ENCODE data around the gene ARL6IP5.

Gene ARL6IP5

DNA sequence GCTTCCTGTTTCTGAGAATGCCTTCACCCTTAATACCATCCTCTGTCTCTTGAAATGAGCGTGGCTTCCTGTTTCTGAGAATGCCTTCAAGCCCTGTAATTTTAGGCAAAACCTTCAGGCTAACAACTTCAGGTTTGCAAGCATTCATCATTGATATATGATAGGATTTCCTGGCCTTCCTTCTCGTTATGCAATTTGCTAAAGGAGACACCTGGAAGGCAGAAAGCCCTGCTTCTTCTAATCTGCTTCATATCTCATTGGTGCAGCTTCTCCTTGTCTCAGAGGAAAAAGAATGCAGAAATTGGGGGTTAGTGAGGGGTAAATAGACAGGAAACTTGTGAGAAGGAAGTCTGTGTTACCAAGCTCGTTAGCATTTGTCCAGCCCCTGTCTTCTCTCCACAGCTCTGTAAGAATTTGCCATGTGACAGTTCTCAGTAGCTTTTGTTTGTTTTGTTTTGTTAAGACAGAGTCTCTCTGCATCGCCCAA, 7.3 kb downstream of the ARL6IP5 start:
- TF ChIP-seq FOXM1 (IDR thresholded peaks at IDR 0.05; ENCODE audit: borderline replicate concordance) (no peak), CTBP1 (IDR thresholded peaks at IDR 0.05; ENCODE audit: borderline replicate concordance) (no peak), L3MBTL2 (conservative IDR thresholded peaks at IDR 0.05) (no peak), LEF1 (IDR thresholded peaks at IDR 0.05; ENCODE audit: borderline replicate concordance) (no peak), SP1 (IDR thresholded peaks at IDR 0.05) (no peak), NFRKB (IDR thresholded peaks at IDR 0.05) (no peak), SUZ12 (IDR thresholded peaks at IDR 0.05) (no peak), ELF4 (IDR thresholded peaks at IDR 0.05) (no peak), TARDBP (IDR thresholded peaks at IDR 0.05) (no peak), FOXK2 (IDR thresholded peaks at IDR 0.05) (no peak), FOXA1 (IDR thresholded peaks at IDR 0.05) (no peak)
- no peak for DNase-seq (ENCODE audit: extremely low spot score)
- POLR2A ChIA-PET: no interaction called here
- CTCF ChIA-PET: interaction anchor here (0.7 kb wide), 1 partner anchor 182 kb away, joined by 5 read pairs; no protein-coding TSS in a partner anchor

DNA sequence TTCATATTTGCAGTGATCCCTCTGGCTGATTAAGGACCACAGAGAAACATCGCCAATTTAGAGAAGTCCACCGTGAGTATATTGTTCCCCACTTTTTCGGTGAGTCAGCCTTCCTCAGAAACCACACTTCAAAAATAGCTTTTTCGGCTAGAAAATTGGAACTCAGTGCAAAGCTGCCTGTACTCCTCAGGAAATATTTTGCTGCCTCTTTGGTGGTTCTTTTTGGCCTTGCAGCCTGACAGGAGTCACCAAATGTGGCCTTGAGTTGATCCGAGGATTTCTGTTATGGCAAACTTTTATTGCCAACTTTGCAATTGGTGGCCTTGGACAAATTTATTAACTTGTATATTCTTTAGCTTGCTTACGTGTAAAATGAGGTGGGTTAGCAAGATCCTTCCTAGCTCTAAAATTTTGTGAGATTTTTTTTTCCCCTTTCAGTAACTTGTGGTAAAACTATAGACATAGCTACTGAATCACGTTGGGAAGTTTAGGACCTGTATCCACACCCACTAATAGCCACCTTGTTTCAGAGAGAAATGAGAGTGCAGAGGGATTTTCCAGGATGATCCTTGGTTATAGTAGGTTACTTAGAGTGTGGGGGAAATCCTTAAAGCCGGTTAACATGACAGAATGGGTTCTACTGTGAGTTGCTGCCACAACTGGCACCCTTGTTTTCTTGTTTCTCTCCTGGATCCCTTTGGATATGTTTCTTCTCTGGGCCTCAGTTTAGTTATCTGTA, 9.9 kb downstream of the ARL6IP5 start:
- ChIA-PET CTCF (no interaction called here), POLR2A (no interaction called here)
- no peak for TF ChIP-seq SUZ12 (IDR thresholded peaks at IDR 0.05)
- no peak for TF ChIP-seq L3MBTL2 (conservative IDR thresholded peaks at IDR 0.05)
- TF ChIP-seq FOXK2 (IDR thresholded peaks at IDR 0.05): no peak
- TF ChIP-seq ZNF384 (IDR thresholded peaks at IDR 0.05): no peak
- no peak for TF ChIP-seq FOXM1 (IDR thresholded peaks at IDR 0.05; ENCODE audit: borderline replicate concordance)
- no peak for TF ChIP-seq CTBP1 (IDR thresholded peaks at IDR 0.05; ENCODE audit: borderline replicate concordance)
- TF ChIP-seq HDGF (IDR thresholded peaks at IDR 0.05; ENCODE audit: borderline replicate concordance): no peak
- no peak for TF ChIP-seq FOXA1 (IDR thresholded peaks at IDR 0.05)
- no peak for TF ChIP-seq TARDBP (IDR thresholded peaks at IDR 0.05)
- TF ChIP-seq BHLHE40 (IDR thresholded peaks at IDR 0.05; ENCODE audit: borderline replicate concordance): no peak
- TF ChIP-seq, protein P1, sequence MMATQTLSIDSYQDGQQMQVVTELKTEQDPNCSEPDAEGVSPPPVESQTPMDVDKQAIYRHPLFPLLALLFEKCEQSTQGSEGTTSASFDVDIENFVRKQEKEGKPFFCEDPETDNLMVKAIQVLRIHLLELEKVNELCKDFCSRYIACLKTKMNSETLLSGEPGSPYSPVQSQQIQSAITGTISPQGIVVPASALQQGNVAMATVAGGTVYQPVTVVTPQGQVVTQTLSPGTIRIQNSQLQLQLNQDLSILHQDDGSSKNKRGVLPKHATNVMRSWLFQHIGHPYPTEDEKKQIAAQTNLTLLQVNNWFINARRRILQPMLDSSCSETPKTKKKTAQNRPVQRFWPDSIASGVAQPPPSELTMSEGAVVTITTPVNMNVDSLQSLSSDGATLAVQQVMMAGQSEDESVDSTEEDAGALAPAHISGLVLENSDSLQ (IDR thresholded peaks at IDR 0.05): no peak
- TF ChIP-seq NFRKB (IDR thresholded peaks at IDR 0.05): no peak
- TF ChIP-seq ELF4 (IDR thresholded peaks at IDR 0.05): no peak
- TF ChIP-seq SP1 (IDR thresholded peaks at IDR 0.05): no peak
- no peak for TF ChIP-seq ARNT (IDR thresholded peaks at IDR 0.05)
- TF ChIP-seq LEF1 (IDR thresholded peaks at IDR 0.05; ENCODE audit: borderline replicate concordance): no peak
- no peak for DNase-seq (ENCODE audit: extremely low spot score)

DNA sequence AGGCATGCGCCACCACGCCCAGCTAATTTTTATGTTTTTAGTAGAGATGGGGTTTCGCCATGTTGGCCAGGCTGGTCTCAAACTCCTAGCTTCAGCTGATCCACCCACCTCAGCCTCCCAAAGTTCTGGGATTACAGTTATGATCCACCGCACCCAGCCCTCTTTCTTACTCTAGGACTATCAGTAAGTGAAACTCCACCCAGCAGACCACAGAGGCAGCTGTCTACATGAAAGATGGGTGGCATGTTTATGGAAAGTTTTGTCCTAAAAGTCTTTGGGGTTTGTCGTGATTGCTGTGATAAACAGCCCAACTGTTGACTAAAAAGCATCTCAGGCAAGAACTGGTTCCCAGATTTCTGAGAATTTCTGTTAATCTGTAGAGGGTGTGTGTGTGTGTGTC, 10.9 kb downstream of the ARL6IP5 start:
- POLR2A ChIA-PET: no interaction called here
- TF ChIP-seq NFRKB (IDR thresholded peaks at IDR 0.05) (no peak), CTBP1 (IDR thresholded peaks at IDR 0.05; ENCODE audit: borderline replicate concordance) (no peak), BHLHE40 (IDR thresholded peaks at IDR 0.05; ENCODE audit: borderline replicate concordance) (no peak), ARNT (IDR thresholded peaks at IDR 0.05) (no peak), SUZ12 (IDR thresholded peaks at IDR 0.05) (no peak), FOXA1 (IDR thresholded peaks at IDR 0.05) (no peak), SP1 (IDR thresholded peaks at IDR 0.05) (no peak), HDGF (IDR thresholded peaks at IDR 0.05; ENCODE audit: borderline replicate concordance) (no peak), ELF4 (IDR thresholded peaks at IDR 0.05) (no peak), FOXK2 (IDR thresholded peaks at IDR 0.05) (no peak), TARDBP (IDR thresholded peaks at IDR 0.05) (no peak), LEF1 (IDR thresholded peaks at IDR 0.05; ENCODE audit: borderline replicate concordance) (no peak), ZNF384 (IDR thresholded peaks at IDR 0.05) (no peak), FOXM1 (IDR thresholded peaks at IDR 0.05; ENCODE audit: borderline replicate concordance) (no peak), L3MBTL2 (conservative IDR thresholded peaks at IDR 0.05) (no peak)
- TF ChIP-seq, protein P1 (IDR thresholded peaks at IDR 0.05): no peak
- CTCF ChIA-PET: no interaction called here
- DNase-seq (ENCODE audit: extremely low spot score): no peak

DNA sequence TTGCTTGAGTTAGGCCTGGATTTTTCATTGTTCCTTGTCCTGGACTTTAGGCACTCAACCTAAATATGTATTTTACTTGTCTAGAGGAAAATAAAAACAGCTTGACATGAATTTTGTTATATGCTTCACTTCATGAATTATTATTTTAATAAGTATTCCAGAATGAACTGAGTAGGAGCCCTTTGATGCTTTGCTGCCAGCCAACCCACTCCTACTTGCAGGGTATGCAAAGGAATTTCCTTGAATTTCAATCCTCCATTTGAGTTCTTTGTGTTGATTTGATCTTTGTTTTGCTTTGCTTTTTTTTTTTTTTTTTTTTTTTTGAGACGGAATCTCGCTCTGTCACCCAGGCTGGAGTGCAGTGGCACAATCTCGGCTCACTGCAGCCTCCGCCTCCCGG, 11.6 kb downstream of the ARL6IP5 start:
- no peak for DNase-seq (ENCODE audit: extremely low spot score)
- ChIA-PET CTCF (no interaction called here), POLR2A (no interaction called here)
- TF ChIP-seq CTBP1 (IDR thresholded peaks at IDR 0.05; ENCODE audit: borderline replicate concordance) (no peak), SP1 (IDR thresholded peaks at IDR 0.05) (no peak), TARDBP (IDR thresholded peaks at IDR 0.05) (no peak), FOXK2 (IDR thresholded peaks at IDR 0.05) (no peak), L3MBTL2 (conservative IDR thresholded peaks at IDR 0.05) (no peak), FOXM1 (IDR thresholded peaks at IDR 0.05; ENCODE audit: borderline replicate concordance) (no peak), SUZ12 (IDR thresholded peaks at IDR 0.05) (no peak), HDGF (IDR thresholded peaks at IDR 0.05; ENCODE audit: borderline replicate concordance) (no peak), ZNF384 (IDR thresholded peaks at IDR 0.05) (no peak), ARNT (IDR thresholded peaks at IDR 0.05) (no peak), ELF4 (IDR thresholded peaks at IDR 0.05) (no peak), NFRKB (IDR thresholded peaks at IDR 0.05) (no peak), LEF1 (IDR thresholded peaks at IDR 0.05; ENCODE audit: borderline replicate concordance) (no peak), FOXA1 (IDR thresholded peaks at IDR 0.05) (no peak), BHLHE40 (IDR thresholded peaks at IDR 0.05; ENCODE audit: borderline replicate concordance) (no peak)
- TF ChIP-seq, protein P1 (IDR thresholded peaks at IDR 0.05): no peak

DNA sequence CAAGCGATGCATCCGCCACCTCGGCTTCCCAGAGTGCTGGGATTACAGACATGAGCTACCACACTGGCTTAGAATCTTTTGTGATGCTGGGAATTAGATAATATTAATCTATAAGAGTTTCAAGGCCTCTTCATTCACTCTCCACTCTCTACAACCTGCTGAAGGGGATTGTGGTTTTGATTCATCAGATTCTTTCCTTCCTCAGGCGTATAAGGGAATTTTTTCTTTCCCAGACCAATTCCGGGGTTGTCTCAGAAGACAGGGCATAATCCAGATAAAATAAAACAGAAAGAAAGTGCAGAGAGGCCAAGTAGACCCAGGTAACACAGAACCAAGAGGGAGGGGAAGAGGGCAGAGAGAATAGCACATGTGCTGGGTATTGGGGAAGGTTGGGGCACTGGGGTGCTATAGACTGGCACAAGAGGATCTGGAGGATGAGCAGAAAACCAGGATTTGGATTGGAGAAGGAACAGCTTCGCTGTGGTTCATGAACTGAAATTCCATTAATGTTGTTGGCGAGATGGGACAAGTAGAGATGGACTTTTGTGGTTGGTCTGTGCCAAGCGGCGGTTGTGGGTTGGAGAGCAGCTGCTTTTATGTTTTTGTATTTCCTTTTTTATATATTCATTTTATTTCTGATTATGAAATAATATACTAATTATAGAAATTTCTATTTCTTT, 12.8 kb downstream of the ARL6IP5 start:
- no peak for TF ChIP-seq TARDBP (IDR thresholded peaks at IDR 0.05)
- TF ChIP-seq NFRKB (IDR thresholded peaks at IDR 0.05): no peak
- no peak for TF ChIP-seq ELF4 (IDR thresholded peaks at IDR 0.05)
- TF ChIP-seq, protein P1 (IDR thresholded peaks at IDR 0.05): no peak
- TF ChIP-seq SUZ12 (IDR thresholded peaks at IDR 0.05): no peak
- no peak for TF ChIP-seq SP1 (IDR thresholded peaks at IDR 0.05)
- no peak for TF ChIP-seq ARNT (IDR thresholded peaks at IDR 0.05)
- no peak for TF ChIP-seq LEF1 (IDR thresholded peaks at IDR 0.05; ENCODE audit: borderline replicate concordance)
- no peak for TF ChIP-seq HDGF (IDR thresholded peaks at IDR 0.05; ENCODE audit: borderline replicate concordance)
- TF ChIP-seq FOXA1 (IDR thresholded peaks at IDR 0.05): no peak
- TF ChIP-seq BHLHE40 (IDR thresholded peaks at IDR 0.05; ENCODE audit: borderline replicate concordance): no peak
- no peak for TF ChIP-seq FOXM1 (IDR thresholded peaks at IDR 0.05; ENCODE audit: borderline replicate concordance)
- TF ChIP-seq L3MBTL2 (conservative IDR thresholded peaks at IDR 0.05): no peak
- TF ChIP-seq ZNF384 (IDR thresholded peaks at IDR 0.05): no peak
- DNase-seq (ENCODE audit: extremely low spot score): no peak
- ChIA-PET POLR2A (no interaction called here), CTCF (no interaction called here)
